Loucy (cell line): ENCODE results near the gene NKAIN2.

ENCODE experiments used
- CTCF ChIP-seq: fragments of 200-600 bp; sonication (generic); conservative IDR thresholded peaks from 2 replicates; pipeline ENCODE4 v1.5.1; 2014; ENCODE audit warnings: mild to moderate bottlenecking, antibody characterized with exemption, low read length
- EZH2phosphoT487 ChIP-seq: fragments of 200-600 bp; IDR thresholded peaks from 2 replicates; pipeline ENCODE4 v1.6.1; 2018; ENCODE audit warnings: antibody characterized with exemption, mild to moderate bottlenecking, moderate library complexity, borderline replicate concordance

DNA sequence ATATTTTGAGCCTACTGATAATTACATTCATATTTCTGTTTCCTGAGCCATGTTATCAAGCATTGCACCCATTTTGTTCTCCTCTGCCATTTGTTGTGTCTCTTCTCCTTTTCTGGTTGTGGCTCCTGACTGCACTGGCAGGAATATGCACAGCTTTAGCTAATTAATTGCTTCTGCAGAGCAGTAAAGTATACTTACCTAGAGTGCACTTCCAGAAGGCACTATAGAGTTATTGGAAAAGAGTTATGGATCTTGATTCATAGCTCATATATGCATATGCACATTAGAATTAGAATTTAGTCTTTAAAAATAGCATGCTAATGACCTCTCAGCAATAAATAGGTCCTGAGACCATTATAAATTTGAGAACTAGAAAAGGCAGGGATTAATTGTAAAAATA lies 262.6 kb downstream of the NKAIN2 start:
- no peak for TF ChIP-seq CTCF
- no peak for TF ChIP-seq EZH2phosphoT487
